ENCODE measurements around the gene FLYWCH1. TPM values are rescaled to one million over a fixed set of nuclear protein-coding genes. Genes with fewer than 3 reads are reported as not detected.

FLYWCH1 gene
- total RNA-seq, 1 experiment from 2014 or later: 12.5 TPM

GRCh38 chr16:2971985-2972784, 60.5 kb downstream of the FLYWCH1 start:
- H3K18ac ChIP-seq (ENCODE audit: insufficient read length, low read depth, low read length): no peak overlapping the region
- H3K36me3 Mint-ChIP-seq (ENCODE audit: insufficient read depth in 1 of 3, low read depth in 3 of 3): peaks cover 6 to 41% (median 32%) of the 10 kb centered on the region in 3 experiments; a peak in 6 of 7 replicates
- no CpG with 5 or more reads among the region's 15 CpGs for WGBS (ENCODE audit: extremely low coverage, insufficient read length, low lambda C conversion rate)
- H3K56ac ChIP-seq (ENCODE audit: insufficient read length, low read depth, low read length): no peak overlapping the region
- H3K4me2 ChIP-seq (ENCODE audit: insufficient read depth, insufficient read length, low read length): no peak overlapping the region
- peak overlapping the region in 1 of 2 experiments; percentile 21; a peak in 2 of 5 replicates for H3K4me3 Mint-ChIP-seq
- H3K23me2 ChIP-seq (ENCODE audit: insufficient read length, low read depth, low read length, poor library complexity, severe bottlenecking): peaks cover 6% of the 10 kb centered on the region
- H3K27ac Mint-ChIP-seq: peak overlapping the region in 2 of 3 experiments; percentile 62 to 73; a peak in 3 of 7 replicates
- no peaks in the 10 kb centered on the region for H3K79me1 ChIP-seq (ENCODE audit: insufficient read depth, low read depth, low read length, poor library complexity, severe bottlenecking)
- peaks cover 18 to 21% of the 10 kb centered on the region in 2 experiments for H3K4me1 Mint-ChIP-seq
- no peak overlapping the region for H4K5ac ChIP-seq (ENCODE audit: insufficient read length, low read depth, low read length)
- no peaks in the 10 kb centered on the region for H3K27me3 ChIP-seq (ENCODE audit: insufficient read depth, low read length)
- no peak overlapping the region for H3K27ac ChIP-seq (ENCODE audit: insufficient read length, low read depth, low read length)
- H4K20me1 ChIP-seq (ENCODE audit: control insufficient read depth, insufficient read depth, insufficient read length): peaks cover 3% of the 10 kb centered on the region
- H2BK120ac ChIP-seq (ENCODE audit: low read depth, low read length, poor library complexity, severe bottlenecking): no peak overlapping the region
- peaks cover 12% of the 10 kb centered on the region for H3K27me3 Mint-ChIP-seq (ENCODE audit: low read depth)
- no peak overlapping the region for H2AFZ ChIP-seq (ENCODE audit: low read length)
- TF ChIP-seq, protein P1, sequence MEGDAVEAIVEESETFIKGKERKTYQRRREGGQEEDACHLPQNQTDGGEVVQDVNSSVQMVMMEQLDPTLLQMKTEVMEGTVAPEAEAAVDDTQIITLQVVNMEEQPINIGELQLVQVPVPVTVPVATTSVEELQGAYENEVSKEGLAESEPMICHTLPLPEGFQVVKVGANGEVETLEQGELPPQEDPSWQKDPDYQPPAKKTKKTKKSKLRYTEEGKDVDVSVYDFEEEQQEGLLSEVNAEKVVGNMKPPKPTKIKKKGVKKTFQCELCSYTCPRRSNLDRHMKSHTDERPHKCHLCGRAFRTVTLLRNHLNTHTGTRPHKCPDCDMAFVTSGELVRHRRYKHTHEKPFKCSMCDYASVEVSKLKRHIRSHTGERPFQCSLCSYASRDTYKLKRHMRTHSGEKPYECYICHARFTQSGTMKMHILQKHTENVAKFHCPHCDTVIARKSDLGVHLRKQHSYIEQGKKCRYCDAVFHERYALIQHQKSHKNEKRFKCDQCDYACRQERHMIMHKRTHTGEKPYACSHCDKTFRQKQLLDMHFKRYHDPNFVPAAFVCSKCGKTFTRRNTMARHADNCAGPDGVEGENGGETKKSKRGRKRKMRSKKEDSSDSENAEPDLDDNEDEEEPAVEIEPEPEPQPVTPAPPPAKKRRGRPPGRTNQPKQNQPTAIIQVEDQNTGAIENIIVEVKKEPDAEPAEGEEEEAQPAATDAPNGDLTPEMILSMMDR (conservative IDR thresholded peaks at IDR 0.05): no peak
- H2BK12ac ChIP-seq (ENCODE audit: insufficient read length, low read depth, low read length): no peak overlapping the region
- no peak overlapping the region for H2BK5ac ChIP-seq (ENCODE audit: insufficient read length, low read length)
- H3K14ac ChIP-seq (ENCODE audit: insufficient read depth, low read length): no peak overlapping the region
- H2AK5ac ChIP-seq (ENCODE audit: insufficient read length, low read length): no peak overlapping the region
- no peaks in the 10 kb centered on the region for H3K9me3 Mint-ChIP-seq
- H2BK15ac ChIP-seq (ENCODE audit: low read depth, low read length): no peak overlapping the region
- no peak overlapping the region for H4K91ac ChIP-seq (ENCODE audit: insufficient read length, low read depth, low read length)
- no peaks in the 10 kb centered on the region for H3K4me1 ChIP-seq (ENCODE audit: insufficient read depth, low read length)
- H3T11ph ChIP-seq (ENCODE audit: low read length): no peak overlapping the region
- no peak overlapping the region for H3K4ac ChIP-seq (ENCODE audit: low read depth, low read length)
- no peaks in the 10 kb centered on the region for H3K9me3 ChIP-seq (ENCODE audit: control insufficient read depth, low read depth, low read length)
- H3K9ac ChIP-seq (ENCODE audit: extremely low read depth, insufficient read length, low read length): no peak overlapping the region
- no peaks in the 10 kb centered on the region for H3K79me2 ChIP-seq (ENCODE audit: insufficient read depth, low read length)
- no peak overlapping the region for H2BK20ac ChIP-seq (ENCODE audit: low read depth, low read length, poor library complexity, severe bottlenecking)
- H3K23ac ChIP-seq (ENCODE audit: insufficient read length, low read depth, low read length): no peak overlapping the region
- no peak overlapping the region for H4K8ac ChIP-seq (replicated peaks; ENCODE audit: insufficient read length, low read depth, low read length)
- DNase-seq: no peak

All from H9 (cell line).